OCI-LY1 (cell line): Measurements from ENCODE around the gene ACER3.
"Not testable (repeated sequence)": the region's sequence is repeated elsewhere in the genome, so short reads cannot be mapped to it uniquely, and the experiment has no call there.

Experiments used
- EZH2 ChIP-seq: fragments of 200-600 bp; sonication (generic), shearing (Covaris generic); IDR thresholded peaks from 2 replicates; pipeline ENCODE4 v1.8.0; 2017; ENCODE audit warnings: borderline replicate concordance, mixed run types, mild to moderate bottlenecking, antibody characterized with exemption, low read length, moderate library complexity, mixed read lengths
- TF ChIP-seq, protein P1 (sequence below): fragments of 200-600 bp; sonication (generic), shearing (Covaris generic); IDR thresholded peaks from 2 replicates; pipeline ENCODE4 v1.5.1; 2017; ENCODE audit warnings: mild to moderate bottlenecking, antibody characterized with exemption, low read length, moderate library complexity, mixed read lengths

DNA sequence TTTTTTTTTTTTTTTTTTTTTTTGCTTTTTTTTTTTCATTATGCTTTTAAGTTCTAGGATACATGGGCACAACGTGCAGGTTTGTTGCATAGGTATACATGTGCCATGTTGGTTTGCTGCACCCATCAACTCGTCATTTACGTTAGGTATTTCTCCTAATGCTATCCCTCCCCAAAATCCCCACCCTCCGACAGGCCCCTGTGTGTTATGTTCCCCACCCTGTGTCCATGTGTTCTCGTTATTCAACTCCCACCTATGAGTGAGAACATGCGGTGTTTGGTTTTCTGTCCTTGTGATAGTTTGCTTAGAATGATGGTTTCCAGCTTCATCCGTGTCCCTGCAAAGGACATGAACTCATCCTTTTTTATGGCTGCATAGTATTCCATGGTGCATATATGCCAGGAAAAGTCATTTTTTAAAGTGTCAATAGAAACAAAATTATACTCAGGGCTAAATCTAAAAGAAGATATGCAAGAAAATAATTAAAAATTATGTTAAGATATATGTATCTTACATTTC, 187.3 kb downstream of the ACER3 start:
- TF ChIP-seq, protein P1, sequence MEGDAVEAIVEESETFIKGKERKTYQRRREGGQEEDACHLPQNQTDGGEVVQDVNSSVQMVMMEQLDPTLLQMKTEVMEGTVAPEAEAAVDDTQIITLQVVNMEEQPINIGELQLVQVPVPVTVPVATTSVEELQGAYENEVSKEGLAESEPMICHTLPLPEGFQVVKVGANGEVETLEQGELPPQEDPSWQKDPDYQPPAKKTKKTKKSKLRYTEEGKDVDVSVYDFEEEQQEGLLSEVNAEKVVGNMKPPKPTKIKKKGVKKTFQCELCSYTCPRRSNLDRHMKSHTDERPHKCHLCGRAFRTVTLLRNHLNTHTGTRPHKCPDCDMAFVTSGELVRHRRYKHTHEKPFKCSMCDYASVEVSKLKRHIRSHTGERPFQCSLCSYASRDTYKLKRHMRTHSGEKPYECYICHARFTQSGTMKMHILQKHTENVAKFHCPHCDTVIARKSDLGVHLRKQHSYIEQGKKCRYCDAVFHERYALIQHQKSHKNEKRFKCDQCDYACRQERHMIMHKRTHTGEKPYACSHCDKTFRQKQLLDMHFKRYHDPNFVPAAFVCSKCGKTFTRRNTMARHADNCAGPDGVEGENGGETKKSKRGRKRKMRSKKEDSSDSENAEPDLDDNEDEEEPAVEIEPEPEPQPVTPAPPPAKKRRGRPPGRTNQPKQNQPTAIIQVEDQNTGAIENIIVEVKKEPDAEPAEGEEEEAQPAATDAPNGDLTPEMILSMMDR, result not testable (repeated sequence)
- not testable (repeated sequence) for TF ChIP-seq EZH2
